HG02798 (cell line): Measurements from ENCODE around the gene PKNOX2.

Source experiments
- ATAC-seq: cut with Tn5 transposase; IDR thresholded peaks from one replicate; pipeline ENCODE4 v1.9.1; 2021; ENCODE audit warnings: mild to moderate bottlenecking; ENCODE audit not compliant: unreplicated experiment, poor library complexity

PKNOX2 gene

GRCh38 chr11:125301346-125301745, 136.8 kb downstream of the PKNOX2 start:
- no peak for ATAC-seq

- ATAC-seq: no peak
These were observed 138.6 kb downstream of the PKNOX2 start for GRCh38 chr11:125303186-125303585.

- no peak for ATAC-seq
These were observed 139.1 kb downstream of the PKNOX2 start for GRCh38 chr11:125303694-125304093.

- no peak for ATAC-seq
These were observed 139.6 kb downstream of the PKNOX2 start for GRCh38 chr11:125304136-125304535.

- no peak for ATAC-seq
These were observed 140.3 kb downstream of the PKNOX2 start for GRCh38 chr11:125304876-125305275.

GRCh38 chr11:125305345-125305744, 140.8 kb downstream of the PKNOX2 start:
- no peak for ATAC-seq

GRCh38 chr11:125306476-125306875, 141.9 kb downstream of the PKNOX2 start:
- no peak for ATAC-seq

- ATAC-seq: no peak
These were observed 143.7 kb downstream of the PKNOX2 start for GRCh38 chr11:125308246-125308645.

- ATAC-seq: no peak
These were observed 147.8 kb downstream of the PKNOX2 start for GRCh38 chr11:125312391-125312790.

- no peak for ATAC-seq
These were observed 148.3 kb downstream of the PKNOX2 start for GRCh38 chr11:125312812-125313211.

- no peak for ATAC-seq
These were observed 149.0 kb downstream of the PKNOX2 start for GRCh38 chr11:125313271-125314219.

GRCh38 chr11:125314276-125315078, 149.9 kb downstream of the PKNOX2 start:
- ATAC-seq: no peak

- ATAC-seq: no peak
These were observed 150.7 kb downstream of the PKNOX2 start for GRCh38 chr11:125315079-125315740.

GRCh38 chr11:125317416-125317815, 152.9 kb downstream of the PKNOX2 start:
- ATAC-seq: no peak

GRCh38 chr11:125319649-125320048, 155.1 kb downstream of the PKNOX2 start:
- ATAC-seq: no peak

- no peak for ATAC-seq
These were observed 156.0 kb downstream of the PKNOX2 start for GRCh38 chr11:125320347-125321076.

- no peak for ATAC-seq
These were observed 157.7 kb downstream of the PKNOX2 start for GRCh38 chr11:125322289-125322688.

GRCh38 chr11:125325196-125325595, 160.6 kb downstream of the PKNOX2 start:
- no peak for ATAC-seq

GRCh38 chr11:125326126-125326525, 161.6 kb downstream of the PKNOX2 start:
- ATAC-seq: no peak
